MV-4-11 (cell line): ENCODE data around the gene PAM.

Experiments
- DNase-seq: peaks from one replicate; lab custom pipeline; 2025; lab: John Stamatoyannopoulos, UW

Gene PAM

DNA sequence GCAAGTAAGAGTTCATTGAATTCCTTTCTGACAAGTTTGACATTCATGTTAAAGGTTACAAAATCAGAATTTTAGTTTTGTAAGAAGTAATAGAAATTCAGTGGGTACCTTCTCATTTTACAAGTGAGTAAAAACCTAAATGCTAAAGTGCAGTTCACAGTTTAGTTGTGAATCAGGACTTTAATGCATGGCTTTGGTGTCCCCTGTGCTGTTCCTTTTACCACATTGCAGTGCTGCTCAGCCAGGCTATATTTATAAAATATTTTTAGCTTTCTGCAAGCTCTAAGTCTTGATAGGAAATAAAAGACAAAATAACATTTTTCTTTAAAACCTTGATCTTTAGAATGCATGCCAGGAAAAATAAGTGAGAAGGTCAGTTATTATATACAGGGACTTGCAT lies 26.3 kb downstream of the PAM start:
- no peak for DNase-seq

DNA sequence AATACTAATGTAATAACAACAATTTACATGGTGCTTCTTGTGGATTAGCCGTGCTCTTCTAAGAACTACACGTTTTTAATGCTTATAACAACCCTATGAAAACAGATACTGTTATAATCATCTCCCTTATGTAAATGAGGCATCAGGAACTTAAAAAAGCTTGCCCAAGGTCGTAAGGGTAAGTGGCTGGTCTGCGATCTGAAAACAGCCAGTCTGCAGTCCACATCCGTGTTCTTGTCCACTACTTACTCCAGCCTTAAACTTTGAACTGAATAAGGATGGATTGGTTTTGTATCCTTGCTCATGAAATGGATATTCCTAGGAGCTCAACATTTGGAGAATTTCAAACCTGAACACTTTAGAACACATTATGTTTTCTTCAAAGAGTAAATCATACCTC lies 26.7 kb downstream of the PAM start:
- no peak for DNase-seq

DNA sequence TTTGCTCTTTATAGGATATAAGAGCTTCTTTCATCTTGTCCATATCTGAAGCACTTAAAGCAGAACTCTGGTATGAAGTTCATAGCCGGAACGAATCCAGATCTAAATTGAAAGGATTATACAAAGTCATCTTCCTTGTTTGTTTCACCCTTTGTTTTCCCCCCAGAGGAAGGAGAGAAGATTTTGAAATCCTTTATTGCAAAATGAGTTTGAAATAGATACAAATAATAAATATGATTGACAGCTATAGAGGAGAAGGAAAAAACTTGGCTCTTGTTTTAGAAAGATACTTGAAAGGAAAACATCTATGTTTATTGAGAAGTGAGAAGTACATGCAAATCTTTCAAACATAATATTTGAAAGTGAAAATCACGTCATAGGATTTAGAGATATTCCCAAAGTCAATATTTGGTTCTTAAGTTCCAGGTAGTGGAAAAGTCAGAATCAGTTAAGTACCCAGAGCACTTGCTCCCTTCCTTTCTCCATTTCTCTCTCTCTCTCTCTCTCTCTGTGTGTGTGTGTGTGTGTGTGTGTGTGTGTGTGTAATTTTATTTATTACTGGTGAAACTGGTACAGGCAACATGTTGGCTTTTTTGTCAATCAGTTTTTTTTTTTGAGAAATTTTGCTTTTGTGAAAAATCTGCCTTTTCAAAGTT lies 27.2 kb downstream of the PAM start:
- peak; percentile 62 for DNase-seq

DNA sequence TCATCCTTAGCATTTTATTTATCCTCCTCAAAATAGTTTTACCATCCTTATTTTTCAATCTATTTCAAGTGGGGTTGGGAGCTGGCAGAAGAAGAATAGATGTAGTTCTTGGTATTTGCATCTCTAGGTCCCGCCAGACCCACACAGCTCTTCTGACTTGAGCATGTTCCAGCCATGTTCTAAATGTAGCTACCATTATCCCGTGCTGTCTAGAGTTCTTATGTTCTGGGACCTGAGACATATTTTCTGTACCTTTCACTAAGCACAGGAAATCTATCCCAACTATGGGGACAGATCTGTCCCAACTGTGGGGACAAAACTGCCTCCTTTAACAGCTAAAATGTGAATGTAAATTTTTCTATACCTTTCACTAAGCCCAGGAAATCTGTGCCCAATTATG lies 32.0 kb downstream of the PAM start:
- no peak for DNase-seq

DNA sequence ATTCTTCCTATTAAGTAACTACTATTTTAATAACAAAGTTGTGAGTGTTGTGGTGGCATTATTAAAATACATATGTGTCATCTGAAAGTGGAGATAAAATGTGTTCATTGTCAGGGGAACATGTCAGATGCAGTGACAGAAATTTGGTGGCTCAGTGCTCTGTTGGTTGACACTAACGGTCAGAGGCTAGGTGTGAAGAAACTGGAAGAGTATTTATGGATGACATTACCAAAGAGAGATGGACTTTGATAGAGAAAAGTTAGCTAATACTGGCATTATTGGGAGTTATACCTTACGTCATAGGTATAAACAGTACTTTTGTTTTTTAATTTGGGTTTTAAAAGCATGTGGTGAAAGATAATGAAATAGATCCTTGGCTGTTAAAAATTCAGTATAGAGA lies 33.7 kb downstream of the PAM start:
- DNase-seq = no peak

DNA sequence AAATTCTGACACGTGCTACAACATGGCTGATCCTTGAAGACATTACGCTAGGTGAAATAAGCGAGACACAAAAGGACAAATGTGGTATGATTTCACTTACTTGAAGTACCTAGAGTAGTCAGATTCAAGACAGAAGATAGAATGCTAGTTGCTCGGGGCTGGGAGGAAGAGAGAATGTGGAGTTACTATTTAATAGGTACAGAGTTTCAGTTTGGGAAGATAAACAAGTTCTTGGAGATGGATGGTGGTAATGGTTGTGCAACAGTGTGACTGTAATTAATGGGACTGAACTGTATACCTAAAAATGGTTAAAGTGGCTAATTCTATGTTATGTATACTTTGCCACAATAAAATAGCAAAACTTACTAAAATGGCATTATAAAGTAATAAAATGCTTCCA lies 34.4 kb downstream of the PAM start:
- no peak for DNase-seq

DNA sequence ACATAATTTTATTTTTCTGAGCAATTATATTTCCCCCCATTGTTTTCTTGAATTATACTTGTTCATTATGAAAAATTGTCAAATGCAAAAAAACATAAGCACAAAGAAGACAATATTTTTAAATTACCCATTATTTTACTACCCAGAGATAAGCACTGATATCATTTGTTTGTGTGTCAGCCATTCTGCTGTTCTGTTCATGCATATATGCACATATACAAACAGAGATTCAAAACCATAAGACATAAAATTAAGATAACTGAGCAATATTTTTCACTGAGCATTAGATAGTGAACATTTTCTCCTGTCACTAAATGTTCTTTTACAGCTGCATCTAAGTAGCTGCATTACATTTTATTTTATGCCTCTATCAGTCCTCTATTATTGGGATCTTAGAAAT lies 35.6 kb downstream of the PAM start:
- DNase-seq = no peak

DNA sequence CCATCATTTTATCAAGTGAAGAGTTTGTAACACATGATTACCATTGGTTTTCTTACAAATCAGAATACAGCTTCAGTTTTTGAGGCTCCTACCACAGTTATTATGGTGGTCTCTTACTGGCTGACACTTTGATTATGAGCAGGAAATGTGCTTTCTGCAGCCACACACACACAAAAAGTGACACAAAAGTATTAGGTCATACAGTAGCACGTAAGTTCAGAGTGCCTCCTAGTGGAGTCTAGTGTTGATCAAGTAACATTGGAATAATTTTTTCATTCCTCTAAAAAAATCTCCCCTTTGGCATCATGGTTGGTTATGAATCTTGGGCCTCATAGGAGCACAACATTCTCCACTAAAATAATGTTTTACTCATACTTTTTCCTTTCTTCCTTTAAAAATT lies 37.6 kb downstream of the PAM start:
- peak; percentile 57 for DNase-seq

DNA sequence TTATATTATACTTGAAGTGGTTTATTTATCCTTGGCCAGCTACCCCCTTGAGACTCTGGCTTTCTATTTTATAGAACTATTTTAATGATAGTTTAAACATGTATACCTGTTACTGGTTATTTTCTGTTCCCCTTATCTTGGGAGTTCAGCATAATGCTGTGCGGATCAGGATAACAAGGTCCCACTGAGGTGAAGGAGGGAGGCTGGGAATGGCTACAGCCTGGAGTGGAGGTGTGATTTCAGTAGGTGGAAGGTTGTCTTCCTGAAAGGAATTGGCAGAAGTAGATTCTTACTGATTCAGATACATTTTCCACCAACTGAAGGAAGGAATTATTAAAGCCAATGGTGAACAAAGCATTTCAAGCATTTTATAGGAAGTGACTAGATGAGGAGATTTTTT lies 38.9 kb downstream of the PAM start:
- no peak for DNase-seq

DNA sequence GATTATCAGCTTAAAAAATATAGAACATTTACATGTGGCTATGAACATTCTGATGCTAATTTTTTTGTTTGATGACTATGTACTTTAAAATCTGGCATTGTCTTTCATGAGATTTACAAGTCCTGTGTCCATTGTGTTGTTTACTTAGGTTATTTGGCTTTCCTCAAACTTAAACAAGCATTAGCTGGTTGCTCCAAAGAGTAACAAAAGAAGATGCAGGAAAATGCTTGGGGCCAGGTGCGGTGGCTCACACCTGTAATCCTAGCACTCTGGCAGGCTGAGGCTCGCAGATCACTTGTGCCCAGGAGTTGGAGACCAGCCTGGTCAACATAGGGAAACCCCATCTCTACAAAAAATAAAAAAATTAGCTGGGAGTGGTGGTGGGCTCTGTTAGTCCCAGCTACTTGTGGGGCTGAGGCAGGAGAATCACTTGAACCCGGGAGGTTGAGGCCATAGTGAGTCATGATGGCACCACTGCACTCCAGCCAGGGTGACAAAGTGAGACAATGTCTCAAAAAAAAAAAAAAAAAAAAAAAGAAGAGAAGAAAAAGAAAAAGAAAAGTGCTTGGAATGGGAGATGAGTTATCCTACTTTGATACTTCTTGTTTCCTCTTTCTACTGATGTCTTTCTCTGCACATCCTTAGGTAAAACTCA lies 39.7 kb downstream of the PAM start:
- DNase-seq = no peak

DNA sequence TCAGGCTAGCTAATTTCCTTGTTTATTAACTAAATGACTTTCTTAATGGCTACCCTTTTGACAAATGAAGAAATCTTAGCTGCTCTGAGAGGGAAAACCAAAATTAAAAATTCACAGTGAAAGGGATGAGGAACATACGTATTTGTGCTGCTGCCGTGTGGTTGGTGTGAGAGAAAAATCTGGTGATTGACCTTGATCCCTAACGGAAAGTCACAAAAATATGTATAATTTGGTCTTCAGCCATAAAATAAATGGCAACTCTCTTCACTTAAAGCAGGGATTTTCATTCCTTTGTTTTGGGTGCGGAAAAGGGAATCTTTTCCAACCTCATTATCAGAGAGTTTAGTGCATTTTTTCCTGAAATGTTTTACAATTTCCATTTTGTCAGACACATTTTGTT lies 40.4 kb downstream of the PAM start:
- DNase-seq = no peak

DNA sequence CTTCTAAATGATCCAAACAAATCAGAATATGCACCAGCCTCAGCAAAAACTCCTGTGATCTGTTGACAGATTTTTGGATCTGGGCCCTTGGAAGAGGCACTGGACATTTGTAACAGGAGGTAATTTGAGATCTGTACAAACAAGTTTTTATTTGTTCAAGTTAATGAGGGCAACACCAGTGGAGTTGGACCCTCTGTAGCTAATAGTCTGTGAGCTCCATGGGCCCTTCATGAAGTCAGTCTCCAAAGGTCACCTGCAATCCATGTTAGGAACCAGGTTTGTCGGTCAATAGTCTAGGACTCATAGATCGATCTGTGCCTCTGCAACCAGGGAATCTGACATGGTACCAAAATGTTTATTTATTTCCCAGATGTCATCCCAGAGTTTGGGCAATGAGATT lies 40.9 kb downstream of the PAM start:
- DNase-seq = no peak

DNA sequence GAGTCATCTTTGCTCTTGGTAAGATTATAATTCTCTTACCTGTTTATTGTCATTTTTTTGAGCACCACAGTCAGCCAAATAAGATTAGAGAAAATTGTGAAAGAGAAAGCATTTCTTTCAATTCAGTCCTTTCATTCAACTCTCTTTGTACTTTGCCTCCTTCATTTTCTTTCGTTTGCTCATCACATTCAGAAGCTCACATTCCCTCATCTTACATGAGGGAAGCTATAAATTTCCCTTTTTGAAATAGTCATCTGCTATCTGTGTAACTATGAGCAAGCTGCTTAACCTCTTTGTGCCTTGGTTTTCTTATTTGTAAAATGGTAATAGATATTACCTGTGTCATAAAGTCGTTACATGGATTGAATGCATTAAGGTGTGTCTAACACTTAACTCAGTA lies 41.4 kb downstream of the PAM start:
- no peak for DNase-seq

DNA sequence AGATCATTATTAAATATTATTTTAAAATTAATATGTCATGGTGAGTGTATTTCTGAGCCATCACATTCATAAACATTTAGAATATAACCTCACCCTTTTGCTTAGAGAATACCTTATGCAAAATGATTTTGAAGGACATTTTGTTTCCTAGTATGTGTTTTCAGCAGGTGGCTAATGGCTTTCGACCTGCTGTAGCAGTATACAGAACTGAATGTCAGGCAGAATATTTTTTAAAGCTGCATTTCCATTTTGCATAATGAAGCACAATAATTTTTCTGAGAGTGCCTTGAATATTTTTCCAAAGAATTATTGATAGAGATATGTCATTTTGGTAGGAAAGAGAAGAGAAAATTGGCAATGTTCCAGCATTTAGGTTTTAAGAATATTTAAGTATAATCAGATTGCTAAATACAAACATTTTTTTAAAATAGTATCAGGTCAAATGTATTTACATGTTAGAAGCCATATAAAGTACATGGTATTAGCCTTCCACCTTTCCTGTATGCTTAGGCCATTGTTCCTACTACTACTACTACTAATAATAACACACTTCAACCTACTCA lies 42.3 kb downstream of the PAM start:
- no peak for DNase-seq

DNA sequence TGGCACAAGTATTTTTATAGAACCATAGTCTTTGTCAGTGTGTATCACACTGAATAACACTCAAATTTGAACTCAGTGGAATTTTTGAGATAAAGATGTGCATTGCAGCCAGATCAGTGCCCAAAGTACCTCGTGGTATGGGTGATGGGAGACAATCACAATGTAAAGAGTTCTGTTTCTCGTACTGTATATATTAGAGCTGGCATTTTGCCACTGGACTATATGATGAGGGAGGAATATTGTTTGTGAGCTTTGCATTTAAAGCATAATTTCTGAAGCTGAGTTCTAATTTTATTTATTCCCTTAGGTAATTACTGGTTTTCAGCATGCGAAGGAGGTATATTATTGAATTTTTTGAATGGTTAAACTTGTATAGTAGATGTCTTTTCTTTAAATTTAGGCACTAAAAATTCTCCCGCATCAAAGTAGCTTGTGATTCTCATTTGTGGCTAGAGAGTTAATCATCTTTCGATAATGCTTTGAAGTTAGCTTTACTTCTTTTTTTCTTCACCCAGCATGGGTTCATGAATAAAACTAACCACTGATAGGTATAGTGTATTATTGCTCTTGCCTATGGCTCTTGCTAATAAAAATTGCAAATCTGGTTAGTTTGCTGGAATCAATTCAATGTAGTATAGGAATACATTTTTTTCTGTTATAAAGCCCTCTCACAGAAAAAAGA lies 43.1 kb downstream of the PAM start:
- no peak for DNase-seq

DNA sequence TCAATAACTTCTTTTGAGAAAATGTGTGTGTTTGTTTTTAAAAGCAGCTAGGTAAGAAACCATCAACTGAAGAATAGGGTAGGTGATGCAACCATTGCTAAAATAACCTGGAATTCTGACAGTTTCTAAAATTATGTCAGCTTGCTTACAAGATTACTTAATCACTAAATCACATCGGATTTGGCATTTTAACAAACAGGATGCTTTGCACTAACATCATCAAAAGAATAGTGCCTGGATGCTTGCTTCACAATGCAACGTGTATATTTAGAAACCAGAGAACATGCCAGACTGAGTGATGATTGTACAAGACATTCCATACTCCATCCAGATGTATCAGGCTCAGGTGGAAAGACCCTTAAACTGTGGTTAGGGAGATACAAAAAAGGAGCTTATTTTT lies 43.9 kb downstream of the PAM start:
- no peak for DNase-seq

DNA sequence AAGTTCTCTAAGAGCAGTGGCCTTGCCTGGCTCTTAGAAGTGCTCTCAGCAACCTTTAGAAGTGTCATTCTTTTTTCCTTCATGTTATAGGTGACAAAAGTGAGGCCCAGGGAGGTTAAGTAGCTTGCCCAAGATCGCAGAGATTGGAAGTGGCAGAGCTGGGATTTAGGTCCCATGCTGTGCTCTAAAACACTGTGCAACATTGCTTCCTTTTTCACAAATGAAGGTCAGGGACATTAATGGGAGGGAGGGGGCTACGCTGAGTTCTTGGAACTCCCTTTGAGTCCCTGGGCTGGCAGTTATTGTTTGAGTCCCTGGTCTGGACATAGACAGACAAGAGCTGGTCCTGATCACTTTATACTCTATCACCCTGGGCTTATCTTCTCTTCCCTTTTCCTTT lies 45.3 kb downstream of the PAM start:
- no peak for DNase-seq

DNA sequence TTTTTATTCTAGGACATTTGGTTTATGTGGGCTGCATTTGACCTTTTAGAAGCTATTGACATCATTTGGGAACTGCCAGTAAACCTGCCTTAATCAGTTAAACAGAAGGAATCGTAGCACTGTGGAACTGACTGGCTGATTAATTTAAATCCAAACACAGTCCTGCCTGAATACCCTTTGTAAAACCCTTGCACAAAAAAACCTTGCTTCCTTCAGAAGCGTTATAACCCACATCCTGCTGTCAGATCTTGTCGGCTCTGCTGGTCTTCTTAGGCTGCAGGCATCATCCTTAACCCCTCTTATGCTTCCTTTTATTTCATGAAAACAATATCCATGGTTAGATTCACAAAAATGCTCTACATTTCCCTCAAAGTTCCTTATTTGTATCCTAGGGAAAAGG lies 46.3 kb downstream of the PAM start:
- peak; percentile 41 for DNase-seq

DNA sequence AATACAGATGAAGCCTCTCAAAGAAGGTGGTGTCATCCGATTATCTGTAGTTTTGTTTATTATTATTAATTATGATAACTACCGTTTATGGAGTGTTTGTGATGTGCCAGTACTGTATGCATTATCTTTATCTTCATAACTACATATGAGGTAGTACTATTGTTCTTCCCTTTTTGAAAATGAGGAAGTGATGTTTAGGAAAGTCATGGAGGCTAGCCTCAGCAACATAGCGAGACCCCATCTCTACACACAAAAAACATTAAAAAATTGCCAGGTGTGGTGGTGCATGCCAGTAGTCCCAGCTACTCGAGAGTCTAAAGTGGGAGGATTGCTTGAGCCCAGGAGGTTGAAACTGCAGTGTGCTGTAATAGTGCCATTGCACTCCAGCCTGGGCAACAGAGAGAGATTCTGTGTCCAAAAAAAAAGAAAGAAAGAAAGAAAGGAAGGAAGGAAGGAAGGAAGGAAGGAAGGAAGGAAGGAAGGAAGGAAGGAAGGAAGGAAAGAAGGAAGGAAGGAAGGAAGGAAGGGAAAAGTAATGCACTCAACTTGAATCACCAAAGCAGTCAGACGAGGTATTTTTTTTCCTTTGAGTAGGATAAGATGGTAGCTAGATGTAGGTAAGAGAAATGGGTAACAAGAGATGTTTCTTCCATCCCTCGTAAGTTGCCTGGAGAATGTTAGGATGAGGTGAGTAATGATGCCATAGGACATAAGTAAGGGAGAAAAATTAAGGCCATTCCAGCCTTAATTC lies 47.8 kb downstream of the PAM start:
- peak; percentile 56 for DNase-seq

DNA sequence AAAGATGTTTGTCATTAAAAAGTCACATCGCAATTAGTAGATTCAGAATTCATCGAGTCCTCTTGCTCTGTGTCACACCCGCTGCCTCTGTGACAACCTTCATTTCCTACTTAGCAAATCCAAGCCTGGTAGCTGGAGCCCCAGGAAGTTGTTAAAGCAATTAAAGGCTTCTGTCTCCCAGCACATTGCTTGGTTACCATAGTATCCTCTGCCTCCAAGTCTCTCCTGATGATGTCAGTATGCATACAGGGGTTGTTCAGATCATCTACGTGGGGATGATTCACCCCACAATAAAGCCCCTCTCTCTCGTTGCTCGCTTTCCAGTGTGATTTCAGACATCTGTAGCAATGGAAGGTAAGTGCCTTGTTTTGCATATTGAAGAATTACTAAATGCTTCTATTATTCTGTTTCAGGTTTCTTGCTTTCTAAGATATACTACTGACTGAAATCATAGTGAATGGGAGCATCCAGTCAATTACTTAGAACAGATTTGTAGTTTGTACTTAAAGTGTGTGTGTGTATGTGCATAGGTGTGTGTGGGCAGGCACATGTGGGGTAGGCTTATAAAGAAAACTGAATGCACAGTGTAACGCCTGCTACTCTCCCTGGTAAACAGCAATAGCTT lies 52.9 kb downstream of the PAM start:
- DNase-seq = no peak

DNA sequence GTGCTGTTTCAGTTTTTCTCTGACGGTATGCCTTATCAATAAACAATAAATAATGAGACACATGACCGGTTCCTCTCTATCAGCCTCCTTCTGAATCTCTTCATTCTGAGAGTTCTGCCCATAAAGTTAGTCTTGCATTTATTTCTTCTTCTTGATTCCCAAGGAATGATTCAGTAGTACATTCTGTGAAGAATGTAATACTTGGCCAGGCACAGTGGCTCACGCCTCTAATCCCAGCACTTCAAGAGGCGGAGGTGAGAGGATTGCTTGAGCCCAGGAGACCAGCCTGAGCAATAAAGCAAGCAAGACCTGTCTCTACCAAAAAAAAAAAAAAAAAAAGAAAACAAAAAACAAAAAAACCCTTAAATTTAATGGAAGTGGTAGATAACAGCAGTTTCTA lies 53.9 kb downstream of the PAM start:
- DNase-seq = no peak

DNA sequence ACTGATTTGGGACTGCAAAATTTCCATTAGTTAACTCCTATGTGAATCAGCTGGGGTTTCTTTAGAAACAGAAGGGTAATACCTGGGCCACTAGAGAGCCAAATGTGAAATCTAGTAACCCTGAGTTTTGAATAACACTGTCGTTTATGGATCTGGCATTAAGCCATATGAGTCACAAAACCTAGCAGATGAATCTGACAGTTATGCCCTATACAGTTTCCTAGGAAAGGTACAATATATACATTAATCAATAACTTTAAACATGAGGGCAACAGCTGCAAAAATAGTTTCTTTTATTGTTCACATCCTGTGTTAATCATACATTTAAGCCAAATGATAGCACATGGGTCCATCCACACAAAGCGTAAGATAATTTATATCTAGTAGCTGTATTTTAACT lies 56.9 kb downstream of the PAM start:
- no peak for DNase-seq
